Upper lobe of left lung (tissue), 6 donors: ENCODE results near the gene CIT. TPM values are rescaled to one million over a fixed set of nuclear protein-coding genes. Genes with fewer than 3 reads are reported as not detected.
"Not testable (repeated sequence)": the region's sequence is repeated elsewhere in the genome, so short reads cannot be mapped to it uniquely, and the experiment has no call there.

Experiments
- ATAC-seq, 2 donors: fragments of 200-7000 bp; cut with Tn5 transposase; one replicate each; pipeline ENCODE4 v1.9.1; 2022; ENCODE audit warnings: mild to moderate bottlenecking in 2 of 2, moderate library complexity in 2 of 2; ENCODE audit not compliant: low FRiP score in 2 of 2
- DNase-seq, 2 donors: peaks; one replicate each; pipeline ENCODE4 v3.0.0-alpha.2; 2019 to 2020
- H3K27ac ChIP-seq, 4 donors: fragments of 200-600 bp; sonication (generic); one replicate each; pipeline ENCODE4 v1.5.1; 2016 to 2019
- H3K27me3 ChIP-seq, 4 donors: fragments of 200-600 bp; sonication (generic); one replicate each; pipeline ENCODE4 v1.5.1; 2017 to 2019
- H3K36me3 ChIP-seq, 4 donors: fragments of 200-600 bp; sonication (generic); one replicate each; pipeline ENCODE4 v1.5.1; 2016 to 2019
- H3K4me1 ChIP-seq, 4 donors: fragments of 200-600 bp; sonication (generic); one replicate each; pipeline ENCODE4 v1.5.1; 2018 to 2019
- H3K4me3 ChIP-seq, 4 donors: fragments of 200-600 bp; sonication (generic); one replicate each; pipeline ENCODE4 v1.5.1; 2017 to 2019; ENCODE audit warnings: mild to moderate bottlenecking in 2 of 4, moderate library complexity in 1 of 4
- H3K9me3 ChIP-seq, 4 donors: fragments of 200-600 bp; sonication (generic); one replicate each; pipeline ENCODE4 v1.5.1; 2018 to 2019
- CTCF ChIP-seq, 6 experiments: fragments of 450-650 bp in 4 of 6; fragments of 200-600 bp in 2 of 6; sonication (generic) in 2 of 6; IDR thresholded peaks; one replicate each; pipeline ENCODE4 v1.5.1; 2016 to 2019; ENCODE audit warnings: antibody characterized with exemption in 6 of 6
- EP300 ChIP-seq, 4 donors: sonication (generic); formaldehyde crosslinking; IDR thresholded peaks; one replicate each; pipeline ENCODE4 v1.5.1; 2017; ENCODE audit warnings: antibody characterized with exemption in 4 of 4, control low read depth in 2 of 4
- POLR2A ChIP-seq, 4 donors: fragments of 450-650 bp; IDR thresholded peaks; one replicate each; pipeline ENCODE4 v1.5.1; 2016 to 2017; ENCODE audit warnings: antibody characterized with exemption in 4 of 4, mild to moderate bottlenecking in 2 of 4
- POLR2AphosphoS5 ChIP-seq, 2 donors: sonication (generic); formaldehyde crosslinking; IDR thresholded peaks; one replicate each; pipeline ENCODE4 v1.5.1; 2017; ENCODE audit warnings: antibody characterized with exemption in 2 of 2
- WGBS, 2 donors: methylation state at CpG; one replicate each; pipeline ENCODE4 v1.1.5; 2017 to 2018; 5-methylcytosine and 5-hydroxymethylcytosine counted together
- total RNA-seq, 6 donors: library from RNA; depleted of rRNA in 4 of 6; stranded (reverse); fragments of >200 nt in 4 of 6; gene quantifications; one replicate each; pipeline versions ENCODE4 v1.1.0 to v1.2.1, GENCODE V29; 2016 to 2021
- donor health status: DM: no; HTN: no; CAD: no; lungs with moderate emphysema.
- donor health status: DM: no; HTN: yes; CAD: no; lungs with severe emphysema.

The CIT gene
- total RNA-seq, 6 donors from 2014 or later: 7.8 to 185 (median 73.6) TPM

GRCh38 chr12:119710374-119710964 lies 166.7 kb downstream of the CIT start:
- peak in 1 of 2 donors; percentile 91 for DNase-seq

GRCh38 chr12:119706427-119706826 lies 170.7 kb downstream of the CIT start:
- not testable (repeated sequence) for H3K27me3 ChIP-seq, ATAC-seq, DNase-seq, H3K4me1 ChIP-seq, H3K9me3 ChIP-seq, H3K4me3 ChIP-seq, H3K27ac ChIP-seq
- 40 to 92% methylated on average over 1 of the region's 1 CpG for WGBS, 2 donors
- peaks cover 0 to 10% (median under 1%) of the 10 kb centered on the region in 4 donors for H3K36me3 ChIP-seq

More at GRCh38 chr12:119710374-119710964, 166.7 kb downstream of the CIT start:
- H3K4me3 ChIP-seq: no peak overlapping the region
- peak in 1 of 2 donors; percentile 85 for ATAC-seq
- H3K27ac ChIP-seq: peak overlapping the region; percentile 36 to 85 (median 82)
- 74 to 76% methylated on average over 11 of the region's 11 CpGs for WGBS, 2 donors
- H3K9me3 ChIP-seq: no peaks in the 10 kb centered on the region
- H3K36me3 ChIP-seq: peaks cover 0 to 6% (median 0%) of the 10 kb centered on the region in 4 donors
- TF ChIP-seq CTCF (IDR thresholded peaks at IDR 0.05): no peak
- peak in 1 of 2 donors; percentile 71 for TF ChIP-seq POLR2AphosphoS5 (IDR thresholded peaks at IDR 0.05)
- no peak for TF ChIP-seq EP300 (IDR thresholded peaks at IDR 0.05)
- peak in 1 of 4 donors; percentile 57 for TF ChIP-seq POLR2A (IDR thresholded peaks at IDR 0.05)
- H3K4me1 ChIP-seq: peaks cover 3 to 32% (median 13%) of the 10 kb centered on the region in 4 donors
- H3K27me3 ChIP-seq: no peaks in the 10 kb centered on the region

DNA sequence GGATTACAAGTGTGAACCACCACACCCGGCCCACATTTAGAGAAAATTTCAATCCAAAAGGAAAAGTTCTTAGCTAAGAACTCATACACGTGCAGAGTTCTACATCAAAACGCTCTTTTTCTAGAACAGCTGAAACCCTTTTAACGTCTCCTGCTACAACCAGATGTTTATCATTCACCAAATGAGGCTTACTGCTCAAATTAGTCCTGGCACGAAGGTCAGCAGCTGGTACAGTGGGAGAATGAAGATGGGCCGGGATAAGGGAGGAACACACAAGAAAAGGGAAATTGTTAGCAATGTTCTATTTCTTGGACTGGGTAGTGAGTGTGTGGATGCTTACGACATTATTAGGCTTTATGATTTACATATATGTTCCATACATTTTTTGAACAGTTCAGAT lies 171.9 kb downstream of the CIT start:
- peaks cover 0 to 13% (median 4%) of the 10 kb centered on the region in 4 donors for H3K36me3 ChIP-seq
- TF ChIP-seq EP300 (IDR thresholded peaks at IDR 0.05) (no peak), POLR2A (IDR thresholded peaks at IDR 0.05) (no peak), POLR2AphosphoS5 (IDR thresholded peaks at IDR 0.05) (no peak), CTCF (IDR thresholded peaks at IDR 0.05) (no peak)
- H3K4me1 ChIP-seq: peaks cover 0 to 6% (median 0%) of the 10 kb centered on the region in 4 donors
- no peaks in the 10 kb centered on the region for H3K27me3 ChIP-seq
- 81 to 85% methylated on average over 7 of the region's 7 CpGs for WGBS, 2 donors
- ATAC-seq (no peak), DNase-seq (no peak)
- H3K27ac ChIP-seq: no peak overlapping the region
- no peak overlapping the region for H3K4me3 ChIP-seq
- H3K9me3 ChIP-seq: no peaks in the 10 kb centered on the region

GRCh38 chr12:119704065-119704747 lies 172.9 kb downstream of the CIT start:
- 95 to 96% methylated on average over 16 of the region's 16 CpGs for WGBS, 2 donors
- DNase-seq: no peak
- Histone ChIP-seq H3K36me3 (peaks cover 0 to 13% (median 4%) of the 10 kb centered on the region in 4 donors), H3K27me3 (no peaks in the 10 kb centered on the region), H3K9me3 (no peaks in the 10 kb centered on the region), H3K4me3 (no peak overlapping the region), H3K27ac (no peak overlapping the region), H3K4me1 (no peaks in the 10 kb centered on the region)
- TF ChIP-seq EP300 (IDR thresholded peaks at IDR 0.05) (no peak), POLR2A (IDR thresholded peaks at IDR 0.05) (no peak), CTCF (IDR thresholded peaks at IDR 0.05) (no peak), POLR2AphosphoS5 (IDR thresholded peaks at IDR 0.05) (no peak)
- ATAC-seq: no peak

- Histone ChIP-seq H3K9me3 (no peaks in the 10 kb centered on the region), H3K4me3 (no peak overlapping the region), H3K27me3 (no peaks in the 10 kb centered on the region), H3K4me1 (no peaks in the 10 kb centered on the region), H3K27ac (no peak overlapping the region), H3K36me3 (peaks cover 0 to 14% (median 6%) of the 10 kb centered on the region in 4 donors)
- DNase-seq (no peak), ATAC-seq (no peak)
- TF ChIP-seq CTCF (IDR thresholded peaks at IDR 0.05) (no peak), POLR2AphosphoS5 (IDR thresholded peaks at IDR 0.05) (no peak), EP300 (IDR thresholded peaks at IDR 0.05) (no peak), POLR2A (IDR thresholded peaks at IDR 0.05) (no peak)
- WGBS, 2 donors: 87 to 96% methylated on average over 6 of the region's 6 CpGs
Observed at GRCh38 chr12:119700078-119700477, 177.0 kb downstream of the CIT start.
